SH-SY5Y (cell line): ENCODE data around the gene TNFRSF4.

Experiments used
- GATA2 ChIP-seq: IDR thresholded peaks from 2 replicates; pipeline ENCODE4 v1.6.1; 2011; ENCODE audit warnings: mild to moderate bottlenecking, low read depth, low read length
- GATA3 ChIP-seq: IDR thresholded peaks from 2 replicates; pipeline ENCODE4 v1.6.1; 2011; ENCODE audit warnings: low read depth, mild to moderate bottlenecking, low read length, moderate library complexity

The TNFRSF4 gene

DNA sequence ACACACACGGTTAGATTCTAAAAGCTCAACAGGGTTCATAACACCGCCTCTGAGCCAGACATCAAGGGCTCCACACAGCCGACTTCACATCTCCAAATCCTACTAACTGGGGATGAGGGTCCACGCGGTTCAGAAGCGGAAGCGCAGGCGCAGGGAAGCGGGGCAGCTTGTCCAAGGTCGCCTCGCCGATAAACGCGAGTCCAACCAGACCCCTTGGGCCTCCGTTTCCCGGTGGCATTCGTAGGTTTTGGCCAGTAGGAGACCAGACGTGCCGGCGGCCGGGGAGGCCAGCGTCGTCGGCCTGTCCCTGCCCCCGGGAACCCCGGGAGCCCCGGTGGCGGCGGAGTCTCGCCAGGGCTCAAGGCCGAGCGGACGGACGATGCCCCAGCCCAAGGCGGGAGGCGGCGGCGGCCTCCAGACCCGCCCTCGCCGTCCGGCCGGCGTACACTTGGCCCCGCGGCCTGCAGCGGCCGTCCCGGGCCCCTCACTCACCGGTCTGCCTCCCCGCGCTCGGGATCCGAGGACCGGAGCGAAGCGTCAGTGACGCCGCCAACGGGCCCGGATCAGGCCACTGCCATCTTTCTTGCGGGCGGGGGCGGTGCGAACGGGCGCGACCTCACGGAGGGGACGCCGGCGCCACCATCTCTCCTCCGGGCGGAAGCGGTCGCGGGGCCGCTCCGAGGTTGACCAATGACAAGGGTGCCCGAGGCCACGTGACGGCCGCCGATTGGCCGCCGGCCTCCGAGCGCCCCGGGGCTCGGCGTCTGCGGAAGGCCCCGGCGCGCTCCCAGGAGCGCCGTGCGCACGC lies 17.7 kb upstream of the TNFRSF4 start, which contains the start of gene SDF4:
TSS of gene SDF4 (minus strand) at position 602 of the 808 bp plus-strand sequence. CDS start 3,229 bp downstream, outside the sequence.
- TF ChIP-seq GATA2: no peak
- TF ChIP-seq GATA3: no peak

GRCh38 chr1:1230656-1231399 lies 16.9 kb upstream of the TNFRSF4 start:
- TF ChIP-seq GATA3 (no peak), GATA2 (no peak)

- TF ChIP-seq GATA2 (no peak), GATA3 (no peak)
Observed at GRCh38 chr1:1229770-1230169, 15.8 kb upstream of the TNFRSF4 start.

GRCh38 chr1:1228596-1229321 lies 14.8 kb upstream of the TNFRSF4 start:
- TF ChIP-seq GATA2 (no peak), GATA3 (no peak)

DNA sequence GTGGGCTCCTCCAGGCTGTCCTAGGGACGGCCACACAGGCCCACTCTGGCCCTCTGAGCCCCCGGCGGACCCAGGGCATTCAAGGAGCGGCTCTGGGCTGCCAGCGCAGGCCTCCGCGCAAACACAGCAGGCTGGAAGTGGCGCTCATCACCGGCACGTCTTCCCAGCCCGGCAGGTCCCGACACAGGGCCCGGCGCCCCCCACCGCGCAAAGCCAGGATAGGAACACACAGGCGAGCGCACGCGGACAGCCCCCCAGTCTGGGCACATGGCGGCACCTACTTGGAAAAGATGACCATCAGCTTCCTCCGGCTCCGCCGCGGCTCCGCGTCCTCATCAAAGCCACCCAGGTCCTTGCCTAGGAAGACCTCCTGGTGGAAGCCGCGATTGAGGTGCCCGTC lies 14.2 kb upstream of the TNFRSF4 start:
- TF ChIP-seq GATA2 (no peak), GATA3 (no peak)

GRCh38 chr1:1227386-1227785 lies 13.4 kb upstream of the TNFRSF4 start:
- TF ChIP-seq GATA2 (no peak), GATA3 (no peak)

GRCh38 chr1:1226566-1227362 lies 12.8 kb upstream of the TNFRSF4 start:
- TF ChIP-seq GATA2 (no peak), GATA3 (no peak)

- no peak for TF ChIP-seq GATA2
- TF ChIP-seq GATA3: no peak
Observed at GRCh38 chr1:1225913-1226312, 12.0 kb upstream of the TNFRSF4 start.

GRCh38 chr1:1225238-1225845 lies 11.4 kb upstream of the TNFRSF4 start:
- TF ChIP-seq GATA3 (no peak), GATA2 (no peak)

GRCh38 chr1:1223891-1224290 lies 9.9 kb upstream of the TNFRSF4 start:
- TF ChIP-seq GATA3 (no peak), GATA2 (no peak)

DNA sequence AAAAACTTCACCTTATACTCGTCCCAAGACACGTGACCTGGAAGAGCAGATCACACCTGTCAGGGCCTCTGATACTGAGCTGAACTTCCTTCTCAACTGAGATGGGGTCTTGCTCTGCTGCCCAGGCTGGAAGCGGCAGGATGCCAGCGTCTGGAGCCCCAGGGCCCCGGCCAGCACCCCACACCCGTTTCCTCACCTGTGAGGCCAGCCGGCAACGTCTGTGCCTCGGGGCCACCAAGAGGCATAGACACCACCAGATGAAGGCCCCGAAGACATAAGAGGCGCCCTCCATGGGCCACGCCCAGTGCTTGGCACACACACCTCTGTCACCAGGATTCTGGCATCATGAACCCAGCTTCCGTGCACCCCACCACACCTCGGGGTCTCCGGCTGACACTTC lies 9.4 kb upstream of the TNFRSF4 start:
- TF ChIP-seq GATA3: no peak
- no peak for TF ChIP-seq GATA2

DNA sequence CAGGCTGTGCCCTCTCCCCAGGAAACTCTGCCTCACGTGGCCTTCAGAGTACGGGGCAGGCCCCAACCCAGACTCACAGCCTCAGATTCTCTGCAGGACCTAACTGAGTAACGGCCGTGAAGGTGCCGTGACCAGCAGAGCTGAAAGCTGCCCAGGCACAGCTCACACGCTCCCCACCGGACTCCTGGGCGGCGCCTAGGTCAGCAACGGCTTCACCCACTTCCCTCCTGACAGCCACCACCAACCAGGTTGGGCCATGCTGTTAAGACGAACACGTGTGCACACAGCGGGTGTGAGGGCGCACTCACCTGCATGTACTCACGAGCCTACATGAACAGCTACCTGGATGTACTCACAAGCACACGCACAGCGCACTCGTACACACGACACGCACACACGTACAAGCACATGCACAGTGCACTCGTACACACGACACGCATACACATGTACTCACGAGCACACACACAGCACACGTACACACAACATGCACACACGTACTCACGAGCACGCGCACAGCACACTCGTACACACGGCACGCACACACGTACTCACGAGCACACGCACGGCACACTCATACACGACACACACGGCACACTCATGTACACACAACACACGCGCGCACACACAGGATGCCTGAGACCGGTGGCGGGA lies 8.7 kb upstream of the TNFRSF4 start:
- TF ChIP-seq GATA2 (no peak), GATA3 (no peak)
